DOHH2 (cell line): ENCODE results near the gene GUCD1.

Experiments
- H3F3A ChIP-seq: fragments of 200-600 bp; sonication (generic), shearing (Covaris generic); 2 replicates; pipeline ENCODE4 v1.6.0; 2016; ENCODE audit warnings: antibody characterized with exemption, mild to moderate bottlenecking; ENCODE audit not compliant: control insufficient read depth, insufficient read depth
- H3K27ac ChIP-seq: fragments of 200-600 bp; sonication (generic); 2 replicates; pipeline ENCODE4 v1.5.1; 2014; ENCODE audit warnings: low read depth, mild to moderate bottlenecking, low read length, moderate library complexity
- H3K27me3 ChIP-seq: fragments of 200-600 bp; sonication (generic); 2 replicates; pipeline ENCODE4 v1.6.1; 2014; ENCODE audit warnings: mild to moderate bottlenecking, low read length, mixed read lengths; ENCODE audit not compliant: control insufficient read depth
- H3K36me3 ChIP-seq: fragments of 200-600 bp; sonication (generic); 2 replicates; pipeline ENCODE4 v1.6.1; 2014; ENCODE audit warnings: mild to moderate bottlenecking, low read length, moderate library complexity, mixed read lengths; ENCODE audit not compliant: control insufficient read depth
- H3K4me1 ChIP-seq: fragments of 200-600 bp; sonication (generic); 2 replicates; pipeline ENCODE4 v1.6.1; 2014; ENCODE audit warnings: mild to moderate bottlenecking, low read length, mixed read lengths; ENCODE audit not compliant: control insufficient read depth
- H3K4me2 ChIP-seq: fragments of 200-600 bp; sonication (generic); 2 replicates; pipeline ENCODE4 v1.6.0; 2014; ENCODE audit warnings: mild to moderate bottlenecking, low read length, moderate library complexity
- H3K4me3 ChIP-seq: fragments of 200-600 bp; sonication (generic); 2 replicates; pipeline ENCODE4 v1.5.1; 2014; ENCODE audit warnings: mild to moderate bottlenecking, low read length, mixed read lengths
- H3K79me2 ChIP-seq: fragments of 200-600 bp; sonication (generic); 2 replicates; pipeline ENCODE4 v1.6.1; 2014; ENCODE audit warnings: mild to moderate bottlenecking, low read length, mixed read lengths; ENCODE audit not compliant: control insufficient read depth
- H3K9me2 ChIP-seq: fragments of 200-600 bp; sonication (generic); replicated peaks from 2 replicates; pipeline ENCODE4 v1.6.1; 2014; ENCODE audit warnings: mild to moderate bottlenecking, low read length, mixed read lengths; ENCODE audit not compliant: control insufficient read depth
- H3K9me3 ChIP-seq: fragments of 200-600 bp; sonication (generic); 2 replicates; pipeline ENCODE4 v1.6.1; 2014; ENCODE audit warnings: antibody characterized with exemption, low read length, mixed read lengths; ENCODE audit not compliant: control insufficient read depth, insufficient read depth
- H4K20me1 ChIP-seq: fragments of 200-600 bp; sonication (generic); 2 replicates; pipeline ENCODE4 v1.6.0; 2014; ENCODE audit warnings: low read depth, mild to moderate bottlenecking, antibody characterized with exemption, low read length, moderate library complexity; ENCODE audit not compliant: control insufficient read depth, insufficient read depth
- CTCF ChIP-seq: fragments of 200-600 bp; sonication (generic); IDR thresholded peaks from one replicate; pipeline ENCODE4 v1.5.1; 2014; ENCODE audit warnings: antibody characterized with exemption, mild to moderate bottlenecking, low read depth, low read length; ENCODE audit not compliant: poor library complexity, severe bottlenecking
- EZH2phosphoT487 ChIP-seq: fragments of 200-600 bp; sonication (generic); IDR thresholded peaks from 2 replicates; pipeline ENCODE4 v1.6.1; 2017; ENCODE audit warnings: borderline replicate concordance, mild to moderate bottlenecking, antibody characterized with exemption, low read length, moderate library complexity, mixed read lengths

The GUCD1 gene

GRCh38 chr22:24541681-24542515, 13.0 kb downstream of the GUCD1 start:
- Histone ChIP-seq H3K4me3 (no peak overlapping the region), H3K27ac (no peak overlapping the region), H3K4me1 (peaks cover 3% of the 10 kb centered on the region; the same call in 1 of the 2 replicates), H3K9me3 (no peaks in the 10 kb centered on the region), H3K4me2 (no peak overlapping the region), H3K36me3 (peaks cover 64% of the 10 kb centered on the region), H3K9me2 (no peaks in the 10 kb centered on the region), H3F3A (no peaks in the 10 kb centered on the region), H3K79me2 (no peaks in the 10 kb centered on the region), H4K20me1 (no peaks in the 10 kb centered on the region), H3K27me3 (no peaks in the 10 kb centered on the region)
- no peak for TF ChIP-seq EZH2phosphoT487
- TF ChIP-seq CTCF = no peak

GRCh38 chr22:24540470-24540869, 14.5 kb downstream of the GUCD1 start:
- H3K36me3 ChIP-seq = peaks cover 56% of the 10 kb centered on the region
- no peaks in the 10 kb centered on the region for H3K9me3 ChIP-seq
- no peaks in the 10 kb centered on the region for H3K79me2 ChIP-seq
- H3K27ac ChIP-seq = no peak overlapping the region
- H3K9me2 ChIP-seq = no peaks in the 10 kb centered on the region
- no peak overlapping the region for H3K4me2 ChIP-seq
- H3F3A ChIP-seq = no peaks in the 10 kb centered on the region
- TF ChIP-seq CTCF (no peak), EZH2phosphoT487 (no peak)
- H3K4me1 ChIP-seq = peaks cover 3% of the 10 kb centered on the region; the same call in 1 of the 2 replicates
- no peaks in the 10 kb centered on the region for H4K20me1 ChIP-seq
- H3K4me3 ChIP-seq = no peak overlapping the region
- H3K27me3 ChIP-seq = no peaks in the 10 kb centered on the region

- Histone ChIP-seq H3K9me2 (no peaks in the 10 kb centered on the region), H3K27me3 (no peaks in the 10 kb centered on the region), H3K79me2 (no peaks in the 10 kb centered on the region), H3K27ac (no peak overlapping the region), H3K4me3 (no peak overlapping the region), H4K20me1 (no peaks in the 10 kb centered on the region), H3K4me2 (no peak overlapping the region), H3K9me3 (no peaks in the 10 kb centered on the region), H3F3A (no peaks in the 10 kb centered on the region), H3K4me1 (no peaks in the 10 kb centered on the region), H3K36me3 (peaks cover 17% of the 10 kb centered on the region)
- no peak for TF ChIP-seq EZH2phosphoT487
- TF ChIP-seq CTCF = no peak
These were observed 18.8 kb downstream of the GUCD1 start for GRCh38 chr22:24536089-24536488.
